Neural progenitor cell (in vitro differentiated cells): ENCODE results near the gene LY6G6D. TPM values are rescaled to one million over a fixed set of nuclear protein-coding genes. Genes with fewer than 3 reads are reported as not detected.

Experiments
- DNase-seq: peaks from one replicate; pipeline ENCODE4 v3.0.0-alpha.2; 2016; ENCODE audit warnings: low spot score
- H2AFZ ChIP-seq: fragments of 200-600 bp; sonication (generic); replicated peaks from 2 replicates; pipeline ENCODE4 v1.6.1; 2016; ENCODE audit warnings: antibody characterized with exemption
- H3F3A ChIP-seq: fragments of 200-600 bp; sonication (generic); 2 replicates; pipeline ENCODE4 v1.6.1; 2016; ENCODE audit warnings: antibody characterized with exemption, low read depth
- H3K27ac ChIP-seq: fragments of 200-600 bp; sonication (generic); 2 replicates; pipeline ENCODE4 v1.5.1; 2016; ENCODE audit warnings: mild to moderate bottlenecking
- H3K27me3 ChIP-seq: fragments of 200-600 bp; sonication (generic); 2 replicates; pipeline ENCODE4 v1.6.1; 2016; ENCODE audit warnings: mild to moderate bottlenecking, moderate library complexity
- H3K36me3 ChIP-seq: fragments of 200-600 bp; sonication (generic); 2 replicates; pipeline ENCODE4 v1.5.1; 2016
- H3K4me1 ChIP-seq: fragments of 200-600 bp; sonication (generic); 2 replicates; pipeline ENCODE4 v1.6.1; 2016; ENCODE audit warnings: mixed run types
- H3K4me2 ChIP-seq: fragments of 200-600 bp; sonication (generic); 2 replicates; pipeline ENCODE4 v1.6.1; 2016
- H3K4me3 ChIP-seq: fragments of 200-600 bp; sonication (generic); 2 replicates; pipeline ENCODE4 v1.5.1; 2016
- H3K79me2 ChIP-seq: fragments of 200-600 bp; sonication (generic); 2 replicates; pipeline ENCODE4 v1.6.1; 2016; ENCODE audit warnings: low read depth
- H3K9ac ChIP-seq: fragments of 200-600 bp; sonication (generic); 2 replicates; pipeline ENCODE4 v1.6.1; 2016
- H3K9me3 ChIP-seq: fragments of 200-600 bp; sonication (generic); 2 replicates; pipeline ENCODE4 v1.5.1; 2016; ENCODE audit warnings: low read depth
- H4K20me1 ChIP-seq: fragments of 200-600 bp; sonication (generic); 2 replicates; pipeline ENCODE4 v1.6.1; 2016; ENCODE audit warnings: low read depth
- H3K27ac Mint-ChIP-seq: 3 replicates; pipeline ENCODE4 v1.8.0; 2021; ENCODE audit warnings: mixed read lengths
- H3K27me3 Mint-ChIP-seq: 2 replicates; pipeline ENCODE4 v1.8.0; 2022; ENCODE audit warnings: low read depth, mild to moderate bottlenecking, inconsistent platforms, moderate library complexity, mixed read lengths; ENCODE audit not compliant: insufficient read depth
- H3K36me3 Mint-ChIP-seq: 3 replicates; pipeline ENCODE4 v1.8.0; 2021; ENCODE audit warnings: mixed read lengths
- H3K4me1 Mint-ChIP-seq: 3 replicates; pipeline ENCODE4 v1.8.0; 2021; ENCODE audit warnings: mixed read lengths
- H3K4me3 Mint-ChIP-seq: 3 replicates; pipeline ENCODE4 v1.8.0; 2021; ENCODE audit warnings: mild to moderate bottlenecking, moderate library complexity, mixed read lengths
- H3K9me3 Mint-ChIP-seq: 3 replicates; pipeline ENCODE4 v1.8.0; 2020; ENCODE audit warnings: mixed read lengths
- CTCF ChIP-seq: fragments of 200-600 bp; sonication (generic); IDR thresholded peaks from 2 replicates; pipeline ENCODE4 v1.5.1; 2017; ENCODE audit warnings: antibody characterized with exemption, mild to moderate bottlenecking
- EZH2 ChIP-seq: fragments of 200-600 bp; sonication (generic); IDR thresholded peaks from 2 replicates; pipeline ENCODE4 v1.6.1; 2017; ENCODE audit warnings: antibody characterized with exemption, mild to moderate bottlenecking, moderate library complexity
- EZH2phosphoT487 ChIP-seq: fragments of 200-600 bp; sonication (generic); IDR thresholded peaks from 2 replicates; pipeline ENCODE4 v1.6.1; 2017; ENCODE audit warnings: antibody characterized with exemption
- total RNA-seq: library from RNA; depleted of rRNA; stranded (reverse); fragments of >200 nt; gene quantifications from 2 replicates; pipeline ENCODE4 v1.2.3, GENCODE V29; 2015; ENCODE audit warnings: low replicate concordance

LY6G6D gene
- total RNA-seq, 1 donor from 2014 or later, result 0.90 TPM

GRCh38 chr6:31741815-31742214 lies 26.7 kb downstream of the LY6G6D start:
- Mint-ChIP-seq H3K36me3 (peaks cover 26% of the 10 kb centered on the region), H3K27me3 (peaks cover 11% of the 10 kb centered on the region), H3K4me3 (peak overlapping the region; percentile 94), H3K27ac (no peak overlapping the region), H3K4me1 (peaks cover 68% of the 10 kb centered on the region), H3K9me3 (no peaks in the 10 kb centered on the region)
- no peak overlapping the region for H3K27ac ChIP-seq
- no peaks in the 10 kb centered on the region for H4K20me1 ChIP-seq
- peaks cover 58% of the 10 kb centered on the region for H3K4me1 ChIP-seq
- H3K36me3 ChIP-seq, result no peaks in the 10 kb centered on the region
- H3F3A ChIP-seq, result peaks cover 54% of the 10 kb centered on the region
- no peaks in the 10 kb centered on the region for H3K27me3 ChIP-seq
- peaks cover 14% of the 10 kb centered on the region for H3K79me2 ChIP-seq
- TF ChIP-seq EZH2 (no peak), EZH2phosphoT487 (no peak), CTCF (no peak)
- no peak overlapping the region for H3K4me3 ChIP-seq
- H3K9ac ChIP-seq, result no peak overlapping the region
- H3K9me3 ChIP-seq, result no peaks in the 10 kb centered on the region
- no peak overlapping the region for H2AFZ ChIP-seq
- no peak overlapping the region for H3K4me2 ChIP-seq
- DNase-seq, result no peak

GRCh38 chr6:31742894-31743293 lies 27.7 kb downstream of the LY6G6D start:
- no peak for DNase-seq
- H3K27ac ChIP-seq, result no peak overlapping the region
- H4K20me1 ChIP-seq, result no peaks in the 10 kb centered on the region
- H3K36me3 Mint-ChIP-seq, result peaks cover 33% of the 10 kb centered on the region
- H3K27me3 ChIP-seq, result no peaks in the 10 kb centered on the region
- H3K36me3 ChIP-seq, result no peaks in the 10 kb centered on the region
- TF ChIP-seq EZH2phosphoT487, result no peak
- TF ChIP-seq EZH2, result no peak
- TF ChIP-seq CTCF, result no peak
- H3K4me1 ChIP-seq, result peaks cover 47% of the 10 kb centered on the region
- H3K4me2 ChIP-seq, result no peak overlapping the region
- no peaks in the 10 kb centered on the region for H3K9me3 ChIP-seq
- H3K79me2 ChIP-seq, result peaks cover 11% of the 10 kb centered on the region
- H3K27me3 Mint-ChIP-seq, result peaks cover 11% of the 10 kb centered on the region
- H3K27ac Mint-ChIP-seq, result peak overlapping the region; percentile 42
- no peak overlapping the region for H2AFZ ChIP-seq
- H3K4me3 Mint-ChIP-seq, result no peak overlapping the region
- no peak overlapping the region for H3K9ac ChIP-seq
- peaks cover 43% of the 10 kb centered on the region for H3F3A ChIP-seq
- peaks cover 62% of the 10 kb centered on the region for H3K4me1 Mint-ChIP-seq
- no peak overlapping the region for H3K4me3 ChIP-seq
- H3K9me3 Mint-ChIP-seq, result no peaks in the 10 kb centered on the region

GRCh38 chr6:31744422-31744821 lies 29.3 kb downstream of the LY6G6D start:
- Mint-ChIP-seq H3K4me3 (peak overlapping the region; percentile 8), H3K27ac (peak overlapping the region; percentile 47), H3K36me3 (peaks cover 36% of the 10 kb centered on the region), H3K27me3 (peaks cover 11% of the 10 kb centered on the region), H3K4me1 (peaks cover 46% of the 10 kb centered on the region), H3K9me3 (no peaks in the 10 kb centered on the region)
- peaks cover 34% of the 10 kb centered on the region for H3F3A ChIP-seq
- no peaks in the 10 kb centered on the region for H3K9me3 ChIP-seq
- no peaks in the 10 kb centered on the region for H3K27me3 ChIP-seq
- peaks cover 11% of the 10 kb centered on the region for H3K79me2 ChIP-seq
- H3K4me1 ChIP-seq, result peaks cover 32% of the 10 kb centered on the region
- no peaks in the 10 kb centered on the region for H4K20me1 ChIP-seq
- H3K27ac ChIP-seq, result peak overlapping the region; percentile 33
- no peaks in the 10 kb centered on the region for H3K36me3 ChIP-seq
- H3K9ac ChIP-seq, result no peak overlapping the region
- H3K4me3 ChIP-seq, result no peak overlapping the region
- TF ChIP-seq CTCF, result no peak
- no peak for TF ChIP-seq EZH2phosphoT487
- no peak for TF ChIP-seq EZH2
- H3K4me2 ChIP-seq, result peak overlapping the region; percentile 32
- no peak for DNase-seq
- H2AFZ ChIP-seq, result no peak overlapping the region
